ENCODE measurements around the gene RCAN2. TPM values are rescaled to one million over a fixed set of nuclear protein-coding genes. Genes with fewer than 3 reads are reported as not detected.

RCAN2 gene
- total and polyA plus RNA-seq, 9 of the 15 experiments (the other 6 are each of a cell fraction or from before 2014, with no cell fraction given), result 0.04 TPM; not detected in 8

- Histone ChIP-seq H3K27me3 (ENCODE audit: control insufficient read depth in 2 of 2, insufficient read depth in 2 of 2, low read length in 2 of 2) (no peaks in the 10 kb centered on the region), H3K9me3 (replicated peaks; ENCODE audit: control insufficient read depth, insufficient read depth, low read depth, low read length) (no peaks in the 10 kb centered on the region), H3K4me1 (replicated peaks in 1 of 2; ENCODE audit: control insufficient read depth in 2 of 2, insufficient read depth in 2 of 2, low read length in 2 of 2) (no peaks in the 10 kb centered on the region), H3K36me3 (ENCODE audit: control insufficient read depth, insufficient read depth, low read length) (no peaks in the 10 kb centered on the region), H2AFZ (ENCODE audit: low read depth, low read length) (no peak overlapping the region), H3K9ac (ENCODE audit: insufficient read depth in 1 of 2, low read depth in 2 of 2, low read length in 2 of 2) (no peak overlapping the region), H3K9me1 (ENCODE audit: control insufficient read depth, insufficient read depth, low read length) (no peaks in the 10 kb centered on the region), H3K27ac (ENCODE audit: extremely low read depth, low read depth, low read length) (no peak overlapping the region), H4K20me1 (replicated peaks; ENCODE audit: control insufficient read depth, insufficient read depth, low read length) (no peaks in the 10 kb centered on the region), H3K4me3 (no peak overlapping the region), H3K4me2 (ENCODE audit: insufficient read depth, low read length) (no peak overlapping the region), H3K79me2 (ENCODE audit: control insufficient read depth, insufficient read depth, low read length) (no peaks in the 10 kb centered on the region)
- ChIA-PET CTCF (ENCODE audit: low intra/inter-chr PET ratio) (no interaction called here), POLR2A (no interaction called here)
- ATAC-seq, result no peak
- no peak for DNase-seq (ENCODE audit: extremely low read depth in 1 of 4, low spot score in 3 of 4)
- in situ Hi-C loops (cut with MboI), result no loop called here
- FAIRE-seq, result no peak
- no TSS peak for BruUV-seq (replicated peaks)
- intact Hi-C loops (cut with micrococcal nuclease), result no loop called here
- TF ChIP-seq ZNF212 (CRISPR knock-in tag; IDR thresholded peaks at IDR 0.05), result no peak
- no peak for TF ChIP-seq ZEB2 (IDR thresholded peaks at IDR 0.05)
- TF ChIP-seq ZBTB17 (CRISPR knock-in tag; IDR thresholded peaks at IDR 0.05), result no peak
- TF ChIP-seq ZNF274 (IDR thresholded peaks at IDR 0.05; ENCODE audit: borderline replicate concordance, low read depth, low read length), result no peak
- TF ChIP-seq SPI1 (IDR thresholded peaks at IDR 0.05; ENCODE audit: borderline replicate concordance, low read depth, low read length), result no peak
- TF ChIP-seq STAG1 (CRISPR knock-in tag; IDR thresholded peaks at IDR 0.05; ENCODE audit: borderline replicate concordance), result no peak
- no peak for TF ChIP-seq ZZZ3 (IDR thresholded peaks at IDR 0.05)
- TF ChIP-seq GATA2 (CRISPR knock-in tag; IDR thresholded peaks at IDR 0.05), result no peak
- no peak for TF ChIP-seq MCM5 (IDR thresholded peaks at IDR 0.05; ENCODE audit: low read depth)
- no peak for TF ChIP-seq DIDO1 (tag; IDR thresholded peaks at IDR 0.05; ENCODE audit: low read depth)
- TF ChIP-seq TEAD2 (tag; IDR thresholded peaks at IDR 0.05), result no peak
- TF ChIP-seq MXI1 (IDR thresholded peaks at IDR 0.05; ENCODE audit: low read depth, low read length), result no peak
- TF ChIP-seq NELFE (IDR thresholded peaks at IDR 0.05; ENCODE audit: insufficient read depth, insufficient read length), result no peak
- no peak for TF ChIP-seq BCLAF1 (IDR thresholded peaks at IDR 0.05; ENCODE audit: borderline replicate concordance in 1 of 2, control insufficient read depth in 1 of 2, low read depth in 2 of 2, low read length in 1 of 2)
- TF ChIP-seq ZBTB11 (CRISPR knock-in tag; IDR thresholded peaks at IDR 0.05), result no peak
- no peak for TF ChIP-seq MBD1 (CRISPR knock-in tag; IDR thresholded peaks at IDR 0.05)
- TF ChIP-seq KLF6 (CRISPR knock-in tag; IDR thresholded peaks at IDR 0.05; ENCODE audit: borderline replicate concordance), result no peak
Observed at GRCh38 chr6:46473881-46474280, 17.4 kb downstream of the RCAN2 start.

Data from K562 (cell line).